ENCODE data around the gene SGSM1.

The SGSM1 gene

GRCh38 chr22:24805790-24806662 is at the start of gene SGSM1:
Gene SGSM1, plus strand, starts transcription at chr22:24806211. Its CDS starts 115 bp downstream, at chr22:24806326.
- DNase-seq = peak; percentile 77

- peak; percentile 49 for DNase-seq
Observed at GRCh38 chr22:24758164-24758799, 47.7 kb upstream of the SGSM1 start.

- DNase-seq = no peak
Observed at GRCh38 chr22:24759765-24760164, 46.2 kb upstream of the SGSM1 start.

- DNase-seq = no peak
Observed at GRCh38 chr22:24760708-24761306, 45.2 kb upstream of the SGSM1 start.

GRCh38 chr22:24761888-24762675 is 43.9 kb upstream of the SGSM1 start:
- DNase-seq = no peak

- no peak for DNase-seq
Observed at GRCh38 chr22:24763872-24764485, 42.0 kb upstream of the SGSM1 start.

GRCh38 chr22:24765166-24765565 is 40.8 kb upstream of the SGSM1 start:
- no peak for DNase-seq

- peak; percentile 31 for DNase-seq
Observed at GRCh38 chr22:24768537-24769374, 37.3 kb upstream of the SGSM1 start.

GRCh38 chr22:24772493-24773220 is 33.4 kb upstream of the SGSM1 start:
- no peak for DNase-seq

GRCh38 chr22:24775769-24776492 is 30.1 kb upstream of the SGSM1 start:
- DNase-seq = no peak

- DNase-seq = no peak
Observed at GRCh38 chr22:24776525-24776924, 29.5 kb upstream of the SGSM1 start.

GRCh38 chr22:24789516-24789915 is 16.5 kb upstream of the SGSM1 start:
- DNase-seq = no peak

- DNase-seq = no peak
Observed at GRCh38 chr22:24791362-24791761, 14.6 kb upstream of the SGSM1 start.

- DNase-seq = no peak
Observed at GRCh38 chr22:24796056-24796455, 10.0 kb upstream of the SGSM1 start.

GRCh38 chr22:24796860-24797259 is 9.2 kb upstream of the SGSM1 start:
- DNase-seq = no peak

GRCh38 chr22:24801901-24802465 is 4.0 kb upstream of the SGSM1 start:
- no peak for DNase-seq

GRCh38 chr22:24803064-24803542 is 2.9 kb upstream of the SGSM1 start:
- peak; percentile 58 for DNase-seq

- no peak for DNase-seq
Observed at GRCh38 chr22:24806663-24807001, 621 bp downstream of the SGSM1 start.

GRCh38 chr22:24807284-24807950 is 1.4 kb downstream of the SGSM1 start:
- no peak for DNase-seq
